Esophagus muscularis mucosa (tissue), 4 donors: Measurements from ENCODE around the gene CNIH3. TPM values are rescaled to one million over a fixed set of nuclear protein-coding genes. Genes with fewer than 3 reads are reported as not detected.

ENCODE experiments used
- DNase-seq: peaks from one replicate; pipeline ENCODE4 v3.0.0-alpha.2; 2017; ENCODE audit errors: extremely low spot score
- H3K27ac ChIP-seq, 4 donors: fragments of 200-600 bp; sonication (generic); replicated peaks in 1 of 4; 1 replicate in 3 of 4; 2 replicates in 1 of 4; pipeline ENCODE4 v1.5.1; 2016 to 2019; ENCODE audit warnings: mild to moderate bottlenecking in 1 of 4
- H3K27me3 ChIP-seq, 4 donors: fragments of 200-600 bp; sonication (generic); one replicate each; pipeline versions ENCODE4 v1.5.1 to v1.6.0; 2016 to 2019
- H3K36me3 ChIP-seq, 4 donors: fragments of 200-600 bp; sonication (generic); one replicate each; pipeline ENCODE4 v1.5.1; 2016 to 2019
- H3K4me1 ChIP-seq, 4 donors: fragments of 200-600 bp; sonication (generic); one replicate each; pipeline ENCODE4 v1.5.1; 2016 to 2019
- H3K4me3 ChIP-seq, 4 donors: fragments of 200-600 bp; sonication (generic); 1 replicate in 2 of 4; 2 replicates in 2 of 4; pipeline ENCODE4 v1.5.1; 2016 to 2019; ENCODE audit warnings: mild to moderate bottlenecking in 4 of 4, moderate library complexity in 1 of 4
- H3K9me3 ChIP-seq, 4 donors: fragments of 200-600 bp; sonication (generic); 1 replicate in 3 of 4; 2 replicates in 1 of 4; pipeline ENCODE4 v1.5.1; 2016 to 2019
- CTCF ChIP-seq, 3 experiments: fragments of 200-600 bp in 2 of 3; fragments of 450-650 bp in 1 of 3; sonication (generic) in 2 of 3; IDR thresholded peaks; one replicate each; pipeline ENCODE4 v1.5.1; 2017 to 2019; ENCODE audit warnings: antibody characterized with exemption in 3 of 3, mild to moderate bottlenecking in 2 of 3, moderate library complexity in 1 of 3
- EP300 ChIP-seq: sonication (generic); formaldehyde crosslinking; IDR thresholded peaks from one replicate; pipeline ENCODE4 v1.6.1; 2017; ENCODE audit warnings: antibody characterized with exemption
- POLR2A ChIP-seq: fragments of 450-650 bp; IDR thresholded peaks from one replicate; pipeline ENCODE4 v1.6.1; 2017; ENCODE audit warnings: antibody characterized with exemption, moderate library complexity, mild to moderate bottlenecking, low read depth
- POLR2AphosphoS5 ChIP-seq, 2 donors: sonication (generic); formaldehyde crosslinking; IDR thresholded peaks; one replicate each; pipeline ENCODE4 v1.6.1; 2017; ENCODE audit warnings: antibody characterized with exemption in 2 of 2
- WGBS: methylation state at CpG from one replicate; pipeline ENCODE4 v1.1.5; 2018; 5-methylcytosine and 5-hydroxymethylcytosine counted together
- intact Hi-C: fragments of 100-400 bp; cut with DNase I; formaldehyde crosslinking; loops from one replicate; pipeline ENCODE4 v1.15.1; 2023
- total RNA-seq, 4 donors: library from RNA; depleted of rRNA; stranded (reverse); fragments of >200 nt; gene quantifications; one replicate each; pipeline versions ENCODE4 v1.1.0 to v1.2.1, GENCODE V29; 2016

Gene CNIH3
- total RNA-seq, 4 donors from 2014 or later = 0.42 to 2.3 (median 1.3) TPM

DNA sequence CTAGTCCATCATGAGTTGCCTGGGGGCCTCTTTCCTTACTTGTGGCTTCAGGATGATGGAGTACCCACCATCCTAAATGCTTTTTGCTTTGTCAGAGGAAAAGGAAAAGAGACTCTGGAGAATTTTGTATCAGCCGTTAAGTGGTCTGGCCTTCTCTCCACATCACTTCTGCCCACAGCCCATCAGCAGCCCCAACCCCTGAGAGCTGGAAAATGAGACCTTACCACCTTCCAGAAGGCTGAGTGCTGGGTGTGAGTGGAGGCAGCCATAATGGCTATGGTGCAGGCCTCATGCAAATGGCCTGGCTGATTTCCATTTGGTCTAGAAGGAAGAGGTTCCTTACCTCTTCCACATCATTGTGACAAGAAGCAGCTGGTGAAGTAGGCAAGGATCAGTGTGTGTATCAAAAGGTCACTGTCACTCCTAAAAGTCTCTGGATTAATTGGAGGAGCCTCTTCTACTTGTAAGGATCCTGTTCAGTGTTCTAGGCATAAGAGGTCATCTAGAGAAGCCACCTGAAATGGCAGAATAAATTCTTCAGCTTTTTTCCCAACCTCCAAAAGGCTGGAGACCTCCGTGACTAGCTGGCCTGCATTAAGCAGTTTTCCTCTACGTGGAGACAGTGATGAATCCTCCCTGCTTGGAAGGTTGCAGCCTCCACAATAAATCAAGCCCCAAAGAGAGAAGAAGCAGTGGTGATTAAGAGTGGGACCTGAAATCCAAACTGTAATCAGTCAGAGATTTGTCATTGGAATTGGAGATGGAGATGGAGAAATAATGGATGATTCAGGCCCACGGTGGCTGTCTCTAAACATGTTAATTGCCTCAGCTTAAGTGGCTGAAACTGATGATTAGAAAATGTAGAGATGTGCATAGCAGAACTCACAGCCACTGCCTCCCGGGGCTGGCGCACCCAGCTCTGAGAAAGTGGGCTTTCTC lies 111.5 kb downstream of the CNIH3 start:
- Histone ChIP-seq H3K9me3 (no peaks in the 10 kb centered on the region), H3K4me1 (peaks cover 0 to 15% (median 13%) of the 10 kb centered on the region in 4 donors), H3K27ac (peak overlapping the region in 1 of 4 donors; percentile 31), H3K36me3 (no peaks in the 10 kb centered on the region), H3K27me3 (no peaks in the 10 kb centered on the region), H3K4me3 (no peak overlapping the region)
- TF ChIP-seq POLR2A = no peak
- TF ChIP-seq POLR2AphosphoS5 (IDR thresholded peaks at IDR 0.05) = no peak
- no peak for TF ChIP-seq CTCF (IDR thresholded peaks at IDR 0.05)
- no peak for TF ChIP-seq EP300
- WGBS = 67% methylated on average over 6 of the region's 6 CpGs
- intact Hi-C loops = no loop called here
- no peak for DNase-seq

DNA sequence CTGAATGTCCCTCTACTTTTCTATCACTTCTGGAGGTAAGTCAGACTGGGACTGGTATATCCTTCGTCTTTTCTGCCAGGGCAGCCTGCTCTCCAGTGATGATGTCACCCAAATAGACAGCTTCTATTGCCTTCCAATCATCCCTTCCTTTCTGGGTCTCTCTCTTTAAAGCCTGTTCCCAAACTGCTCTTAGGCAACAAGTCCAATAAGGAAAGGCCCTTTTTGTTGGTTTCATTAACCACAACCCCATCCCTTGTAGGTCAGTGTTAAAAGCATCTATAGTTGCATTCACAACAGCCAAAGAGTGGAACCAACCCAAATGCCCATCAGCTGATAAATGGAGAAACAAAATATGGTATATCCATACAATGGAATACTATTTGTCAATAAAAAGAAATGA lies 114.4 kb downstream of the CNIH3 start:
- intact Hi-C loops = no loop called here
- no peak overlapping the region for H3K4me3 ChIP-seq
- H3K9me3 ChIP-seq = no peaks in the 10 kb centered on the region
- WGBS = 69% methylated on average over 1 of the region's 1 CpG
- no peak overlapping the region for H3K27ac ChIP-seq
- TF ChIP-seq CTCF (IDR thresholded peaks at IDR 0.05) (no peak), POLR2A (no peak), EP300 (no peak)
- no peaks in the 10 kb centered on the region for H3K36me3 ChIP-seq
- no peaks in the 10 kb centered on the region for H3K27me3 ChIP-seq
- peaks cover 4 to 30% (median 24%) of the 10 kb centered on the region in 4 donors for H3K4me1 ChIP-seq
- DNase-seq = no peak

- no peaks in the 10 kb centered on the region for H3K27me3 ChIP-seq
- no peaks in the 10 kb centered on the region for H3K9me3 ChIP-seq
- intact Hi-C loops = no loop called here
- no peak for DNase-seq
- TF ChIP-seq CTCF (IDR thresholded peaks at IDR 0.05) (no peak), POLR2AphosphoS5 (IDR thresholded peaks at IDR 0.05) (no peak), POLR2A (no peak), EP300 (no peak)
- no peaks in the 10 kb centered on the region for H3K36me3 ChIP-seq
- H3K4me1 ChIP-seq = peaks cover 4 to 30% (median 24%) of the 10 kb centered on the region in 4 donors
- H3K27ac ChIP-seq = no peak overlapping the region
- H3K4me3 ChIP-seq = no peak overlapping the region
Measured at GRCh38 chr1:224730965-224731364, 114.8 kb downstream of the CNIH3 start.

GRCh38 chr1:224731633-224732032 lies 115.5 kb downstream of the CNIH3 start:
- Histone ChIP-seq H3K4me1 (peaks cover 6 to 34% (median 30%) of the 10 kb centered on the region in 4 donors), H3K36me3 (no peaks in the 10 kb centered on the region), H3K27ac (no peak overlapping the region), H3K9me3 (no peaks in the 10 kb centered on the region), H3K27me3 (no peaks in the 10 kb centered on the region), H3K4me3 (no peak overlapping the region)
- WGBS = 67% methylated on average over 3 of the region's 3 CpGs
- no peak for DNase-seq
- intact Hi-C loops = no loop called here
- TF ChIP-seq POLR2A = no peak
- TF ChIP-seq CTCF (IDR thresholded peaks at IDR 0.05) = no peak
- TF ChIP-seq POLR2AphosphoS5 (IDR thresholded peaks at IDR 0.05) = no peak
- no peak for TF ChIP-seq EP300
